Adrenal gland (tissue), 12 donors: ENCODE measurements around the gene PCYT1B. TPM values are rescaled to one million over a fixed set of nuclear protein-coding genes. Genes with fewer than 3 reads are reported as not detected.

ENCODE experiments used
- DNase-seq, 7 donors: peaks; one replicate each; pipeline ENCODE4 v3.0.0-alpha.2; 2019 to 2020
- H3K27ac ChIP-seq, 5 donors: fragments of 200-600 bp; sonication (generic) in 4 of 5; 1 replicate in 3 of 5; 2 replicates in 2 of 5; pipeline versions ENCODE4 v1.5.1 to v1.8.0; 2016 to 2020; ENCODE audit warnings: mild to moderate bottlenecking in 1 of 5
- H3K27me3 ChIP-seq: fragments of 200-600 bp; 2 replicates; pipeline ENCODE4 v1.8.0; 2021
- H3K36me3 ChIP-seq, 2 donors: fragments of 200-600 bp; replicated peaks in 1 of 2; 1 replicate in 1 of 2; 2 replicates in 1 of 2; pipeline versions ENCODE4 v1.5.1 to v1.8.0; 2018 to 2022
- H3K4me1 ChIP-seq, 2 donors: fragments of 200-600 bp; replicated peaks in 1 of 2; 1 replicate in 1 of 2; 2 replicates in 1 of 2; pipeline versions ENCODE4 v1.5.1 to v1.8.0; 2018 to 2021
- H3K4me3 ChIP-seq, 4 donors: fragments of 200-600 bp; sonication (generic) in 3 of 4; one replicate each; pipeline ENCODE4 v1.5.1; 2016 to 2018
- H3K9me3 ChIP-seq, 3 donors: fragments of 200-600 bp; sonication (generic) in 1 of 3; replicated peaks in 1 of 3; 1 replicate in 2 of 3; 2 replicates in 1 of 3; pipeline versions ENCODE4 v1.5.1 to v1.8.0; 2016 to 2021
- POLR2A ChIP-seq, 2 donors: fragments of 450-650 bp; IDR thresholded peaks; one replicate each; pipeline ENCODE4 v1.6.1; 2017; ENCODE audit warnings: antibody characterized with exemption in 2 of 2, mild to moderate bottlenecking in 2 of 2, moderate library complexity in 1 of 2
- WGBS, 4 donors: extraction: QIAGEN DNeasy Blood & Tissue Kit in 2 of 4; methylation state at CpG; one replicate each; pipeline versions ENCODE4 v1.1.5 to v1.1.7; 2013 to 2017; 5-methylcytosine and 5-hydroxymethylcytosine counted together
- intact Hi-C, 2 donors: fragments of 100-400 bp; cut with DNase I; formaldehyde crosslinking; loops; one replicate each; pipeline versions ENCODE4 v1.14.1 to v1.15.0; 2022 to 2023
- polyA plus RNA-seq, 3 donors: library from polyadenylated mRNA; stranded (reverse); fragments of 200-250 nt in 2 of 3; fragments of 350-450 nt in 1 of 3; fragmentation: Illumina TruSeq in 1 of 3; extraction: RNeasy Lipid Tissue Mini Kit (QIAGEN cat#74804) in 1 of 3; gene quantifications; one replicate each; pipeline ENCODE4 v1.2.3, GENCODE V29; 2013 to 2014
- total RNA-seq, 9 donors: library from RNA; depleted of rRNA in 4 of 9; stranded (reverse); fragments of >200 nt in 4 of 9; fragments of 120-200 nt in 1 of 9; fragmentation: NEBNext Ultra II Directional in 1 of 9; extraction: Animal tissue kit (Norgen Biotek cat#: 25700) in 1 of 9; gene quantifications; one replicate each; pipeline versions ENCODE4 v1.1.0 to v1.2.4, GENCODE V29; 2013 to 2023
- TF ChIP-seq, protein P1 (sequence below), 6 experiments: fragments of 450-650 bp in 4 of 6; fragments of 200-600 bp in 2 of 6; sonication (generic) in 1 of 6; IDR thresholded peaks; 1 replicate in 5 of 6; 2 replicates in 1 of 6; pipeline versions ENCODE4 v1.5.1 to v1.8.0; 2016 to 2021; ENCODE audit warnings: antibody characterized with exemption in 6 of 6, mild to moderate bottlenecking in 2 of 6, moderate library complexity in 1 of 6
- donor health status: healthy with polysubstance abuse.
- donor health status: Bipolar disorder and iron deficiency.
- donor health status: DM: yes; HTN: yes; CAD: no.
- donor health status: DM: no; HTN: no; CAD: no.
- donor health status: DM: no; HTN: no; CAD: no.
- donor health status: DM: yes; HTN: yes; CAD: no.

Gene PCYT1B
- total and polyA plus RNA-seq, 12 donors = 0.40 to 12.1 (median 1.4) TPM

DNA sequence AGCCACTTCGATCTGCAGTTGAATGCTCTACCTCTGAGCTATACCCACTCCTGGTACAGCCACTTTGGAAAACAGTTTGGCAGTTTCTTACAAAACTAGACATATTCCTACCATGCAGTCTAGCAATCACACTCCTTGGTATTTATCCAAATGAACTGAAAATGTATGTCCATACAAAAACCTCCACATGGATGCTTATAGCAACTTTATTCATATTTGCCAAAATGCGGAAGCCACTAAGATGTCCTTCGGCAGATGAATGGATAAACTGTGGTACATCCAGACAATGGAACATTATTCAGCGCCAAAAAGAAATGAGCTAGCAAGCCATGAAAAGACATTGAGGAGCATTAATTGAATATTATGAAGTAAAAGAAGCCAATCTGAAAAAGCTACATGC lies 45.3 kb downstream of the PCYT1B start:
- no peak for TF ChIP-seq POLR2A (IDR thresholded peaks at IDR 0.05)
- TF ChIP-seq, protein P1, sequence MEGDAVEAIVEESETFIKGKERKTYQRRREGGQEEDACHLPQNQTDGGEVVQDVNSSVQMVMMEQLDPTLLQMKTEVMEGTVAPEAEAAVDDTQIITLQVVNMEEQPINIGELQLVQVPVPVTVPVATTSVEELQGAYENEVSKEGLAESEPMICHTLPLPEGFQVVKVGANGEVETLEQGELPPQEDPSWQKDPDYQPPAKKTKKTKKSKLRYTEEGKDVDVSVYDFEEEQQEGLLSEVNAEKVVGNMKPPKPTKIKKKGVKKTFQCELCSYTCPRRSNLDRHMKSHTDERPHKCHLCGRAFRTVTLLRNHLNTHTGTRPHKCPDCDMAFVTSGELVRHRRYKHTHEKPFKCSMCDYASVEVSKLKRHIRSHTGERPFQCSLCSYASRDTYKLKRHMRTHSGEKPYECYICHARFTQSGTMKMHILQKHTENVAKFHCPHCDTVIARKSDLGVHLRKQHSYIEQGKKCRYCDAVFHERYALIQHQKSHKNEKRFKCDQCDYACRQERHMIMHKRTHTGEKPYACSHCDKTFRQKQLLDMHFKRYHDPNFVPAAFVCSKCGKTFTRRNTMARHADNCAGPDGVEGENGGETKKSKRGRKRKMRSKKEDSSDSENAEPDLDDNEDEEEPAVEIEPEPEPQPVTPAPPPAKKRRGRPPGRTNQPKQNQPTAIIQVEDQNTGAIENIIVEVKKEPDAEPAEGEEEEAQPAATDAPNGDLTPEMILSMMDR (IDR thresholded peaks at IDR 0.05) = no peak

DNA sequence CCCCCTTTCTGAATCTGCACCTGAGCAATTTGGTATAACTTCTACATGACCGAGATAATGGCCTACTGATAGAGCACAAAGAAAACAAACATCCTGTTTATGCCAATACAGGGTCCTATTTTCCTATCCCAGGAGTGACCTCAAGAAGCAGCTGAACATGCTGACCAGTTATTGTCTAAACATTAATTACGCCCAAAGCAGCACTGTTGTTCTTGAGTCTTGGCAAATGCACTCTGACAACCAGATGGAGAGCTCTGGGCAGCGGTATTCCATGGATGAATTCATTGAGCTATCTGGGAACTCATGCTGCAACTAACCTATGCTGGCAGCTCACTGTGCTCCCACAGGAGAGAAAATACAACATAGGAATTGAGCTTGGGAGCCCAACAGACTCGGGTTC lies 52.6 kb downstream of the PCYT1B start:
- Histone ChIP-seq H3K27ac (no peak overlapping the region), H3K27me3 (peaks cover 8% of the 10 kb centered on the region), H3K4me3 (no peak overlapping the region), H3K9me3 (no peaks in the 10 kb centered on the region), H3K4me1 (no peaks in the 10 kb centered on the region), H3K36me3 (no peaks in the 10 kb centered on the region)
- intact Hi-C loops = no loop called here
- no peak for DNase-seq
- no peak for TF ChIP-seq POLR2A (IDR thresholded peaks at IDR 0.05)
- TF ChIP-seq, protein P1 (IDR thresholded peaks at IDR 0.05) = no peak
- WGBS, 4 donors = 74 to 88% (median 81%) methylated on average over 4 of the region's 4 CpGs; no CpG with 5 or more reads in 1 of the 4 donors

More for the DNA sequence above, 45.3 kb downstream of the PCYT1B start:
- intact Hi-C loops = no loop called here
- H3K4me1 ChIP-seq = no peaks in the 10 kb centered on the region
- H3K27me3 ChIP-seq = peaks cover 19% of the 10 kb centered on the region
- H3K9me3 ChIP-seq = no peaks in the 10 kb centered on the region
- H3K4me3 ChIP-seq = no peak overlapping the region
- no peak overlapping the region for H3K27ac ChIP-seq
- 89 to 93% (median 91%) methylated on average over 4 of the region's 4 CpGs for WGBS, 4 donors
- H3K36me3 ChIP-seq = no peaks in the 10 kb centered on the region
- DNase-seq = no peak

DNA sequence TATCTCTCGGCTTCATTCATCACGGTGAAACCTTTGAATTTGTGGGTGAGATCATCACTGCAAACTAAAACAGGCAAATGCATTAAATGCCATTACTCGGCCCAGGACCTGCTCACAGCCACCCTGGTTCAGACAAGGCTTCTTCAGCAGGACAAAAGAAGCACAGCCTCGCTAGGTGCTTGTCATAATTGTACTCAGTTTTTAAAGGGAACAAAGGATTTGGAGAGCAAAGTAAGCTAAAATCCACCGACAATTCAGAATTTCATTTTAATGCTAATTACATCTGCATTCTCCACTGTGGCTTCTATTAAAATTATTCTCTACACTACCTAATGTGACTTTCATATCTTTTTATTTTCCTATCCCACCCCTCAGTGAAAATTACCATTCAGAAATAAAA lies 57.0 kb downstream of the PCYT1B start:
- Histone ChIP-seq H3K9me3 (no peaks in the 10 kb centered on the region), H3K27me3 (no peaks in the 10 kb centered on the region), H3K4me1 (no peaks in the 10 kb centered on the region), H3K27ac (no peak overlapping the region), H3K4me3 (no peak overlapping the region), H3K36me3 (no peaks in the 10 kb centered on the region)
- TF ChIP-seq, protein P1 (IDR thresholded peaks at IDR 0.05) = no peak
- TF ChIP-seq POLR2A (IDR thresholded peaks at IDR 0.05) = no peak
- no peak for DNase-seq
- intact Hi-C loops = no loop called here
- WGBS, 4 donors = 80 to 91% (median 84%) methylated on average over 5 of the region's 5 CpGs

DNA sequence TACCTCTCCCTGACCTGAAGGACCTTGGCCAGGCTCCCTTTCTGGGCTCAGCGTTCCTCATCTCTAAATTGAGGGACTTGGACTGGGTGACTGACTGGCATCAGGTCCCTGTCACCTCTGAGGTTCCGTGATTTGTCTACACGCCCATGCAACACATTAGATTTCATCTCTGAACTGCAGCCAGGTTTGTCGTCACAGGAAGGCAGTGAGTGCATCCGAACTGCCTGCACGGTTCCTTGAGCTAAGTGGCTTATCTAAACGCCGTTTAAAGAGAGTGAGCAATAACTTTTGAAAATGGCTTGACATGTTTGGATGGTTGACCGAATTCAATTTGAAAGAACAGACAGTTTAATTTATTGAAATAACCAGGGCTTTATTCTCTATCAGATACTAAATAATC lies 70.1 kb downstream of the PCYT1B start:
- Histone ChIP-seq H3K27ac (no peak overlapping the region), H3K9me3 (no peaks in the 10 kb centered on the region), H3K36me3 (no peaks in the 10 kb centered on the region), H3K27me3 (peaks cover 2% of the 10 kb centered on the region), H3K4me3 (no peak overlapping the region), H3K4me1 (no peaks in the 10 kb centered on the region)
- intact Hi-C loops = no loop called here
- TF ChIP-seq, protein P1 (IDR thresholded peaks at IDR 0.05) = no peak
- no peak for TF ChIP-seq POLR2A (IDR thresholded peaks at IDR 0.05)
- 66 to 77% (median 73%) methylated on average over 6 to 9 of the region's 9 CpGs for WGBS, 4 donors
- no peak for DNase-seq
